ENCODE measurements around the gene FAT3. TPM values are rescaled to one million over a fixed set of nuclear protein-coding genes. Genes with fewer than 3 reads are reported as not detected.
A peak's percentile ranks its signal among the peaks of the same experiment; 100 is the strongest.

Gene FAT3
- total RNA-seq, 2 donors from 2014 or later: 9.6 to 14.4 TPM

GRCh38 chr11:92222701-92223100, 1.9 kb upstream of the FAT3 start:
- peaks cover 17% of the 10 kb centered on the region for H3K27me3 ChIP-seq (replicated peaks; ENCODE audit: insufficient read depth)
- H3K36me3 ChIP-seq: no peaks in the 10 kb centered on the region
- H3K27ac ChIP-seq: no peak overlapping the region
- H3K9me3 ChIP-seq: no peaks in the 10 kb centered on the region
- intact Hi-C loops (cut with DNase I): loop anchor here (10.0 kb wide), 4 partner anchors 112 to 452 kb away; no protein-coding TSS in a partner anchor
- no peaks in the 10 kb centered on the region for H3K4me1 ChIP-seq (replicated peaks)
- DNase-seq (ENCODE audit: low spot score): no peak
- TF ChIP-seq POLR2A (IDR thresholded peaks at IDR 0.05) (no peak), POLR2AphosphoS5 (IDR thresholded peaks at IDR 0.05) (no peak), CTCF (IDR thresholded peaks at IDR 0.05) (no peak)
- 43% methylated on average over 1 of the region's 1 CpG for WGBS
- no peak overlapping the region for H3K4me3 ChIP-seq

GRCh38 chr11:92224054-92224406, 588 bp upstream of the FAT3 start:
- intact Hi-C loops (cut with DNase I): loop anchor here (10.0 kb wide), 4 partner anchors 111 to 451 kb away; no protein-coding TSS in a partner anchor
- H3K27me3 ChIP-seq (replicated peaks; ENCODE audit: insufficient read depth): peaks cover 17% of the 10 kb centered on the region
- no peak for DNase-seq (ENCODE audit: low spot score)
- 4% methylated on average over 8 of the region's 8 CpGs for WGBS
- no peaks in the 10 kb centered on the region for H3K4me1 ChIP-seq (replicated peaks)
- TF ChIP-seq CTCF (IDR thresholded peaks at IDR 0.05): no peak
- no peak for TF ChIP-seq POLR2AphosphoS5 (IDR thresholded peaks at IDR 0.05)
- no peak for TF ChIP-seq POLR2A (IDR thresholded peaks at IDR 0.05)
- peak overlapping the region in 1 of 2 donors; percentile 33 for H3K4me3 ChIP-seq
- no peaks in the 10 kb centered on the region for H3K9me3 ChIP-seq
- no peaks in the 10 kb centered on the region for H3K36me3 ChIP-seq
- peak overlapping the region; percentile 30 to 50 for H3K27ac ChIP-seq

- Histone ChIP-seq H3K4me1 (replicated peaks) (no peaks in the 10 kb centered on the region), H3K9me3 (no peaks in the 10 kb centered on the region), H3K27me3 (replicated peaks; ENCODE audit: insufficient read depth) (peaks cover 17% of the 10 kb centered on the region), H3K27ac (peak overlapping the region; percentile 30 to 50), H3K36me3 (no peaks in the 10 kb centered on the region), H3K4me3 (peak overlapping the region; percentile 33 to 35)
- intact Hi-C loops (cut with DNase I): loop anchor here (5.0 to 10.0 kb wide), 5 partner anchors 110 to 642 kb away; no protein-coding TSS in a partner anchor
- TF ChIP-seq POLR2AphosphoS5 (IDR thresholded peaks at IDR 0.05) (no peak), POLR2A (IDR thresholded peaks at IDR 0.05) (no peak), CTCF (IDR thresholded peaks at IDR 0.05) (no peak)
- WGBS: under 1% methylated on average over 24 of the region's 34 CpGs
- no peak for DNase-seq (ENCODE audit: low spot score)
These were observed 528 bp downstream of the FAT3 start for GRCh38 chr11:92225125-92225567.

- intact Hi-C loops (cut with DNase I): loop anchor here (5.0 to 10.0 kb wide), 5 partner anchors 109 to 642 kb away; no protein-coding TSS in a partner anchor
- under 1% methylated on average over 46 of the region's 54 CpGs for WGBS
- H3K4me1 ChIP-seq (replicated peaks): no peaks in the 10 kb centered on the region
These were observed 1.1 kb downstream of the FAT3 start for GRCh38 chr11:92225568-92226330.

More at GRCh38 chr11:92225568-92226330, 1.1 kb downstream of the FAT3 start:
- Histone ChIP-seq H3K9me3 (no peaks in the 10 kb centered on the region), H3K27me3 (replicated peaks; ENCODE audit: insufficient read depth) (peaks cover 17% of the 10 kb centered on the region), H3K36me3 (no peaks in the 10 kb centered on the region), H3K27ac (peak overlapping the region; percentile 26 to 50), H3K4me3 (peak overlapping the region; percentile 33 to 35)
- no peak for TF ChIP-seq POLR2AphosphoS5 (IDR thresholded peaks at IDR 0.05)
- no peak for TF ChIP-seq CTCF (IDR thresholded peaks at IDR 0.05)
- TF ChIP-seq POLR2A (IDR thresholded peaks at IDR 0.05): no peak
- DNase-seq (ENCODE audit: low spot score): peak; percentile 12

All from prostate gland (tissue), 2 donors.